GM12865 (cell line): ENCODE data around the gene GOLGA7B.

Source experiments
- DNase-seq: peaks from one replicate; pipeline ENCODE4 v3.0.0; 2010; ENCODE audit warnings: low read depth
- H3K4me3 ChIP-seq: 2 replicates; pipeline ENCODE4 v1.5.1; 2011; ENCODE audit warnings: mild to moderate bottlenecking, low read depth, low read length, control low read depth
- CTCF ChIP-seq: IDR thresholded peaks from 2 replicates; pipeline ENCODE4 v1.5.1; 2011; ENCODE audit warnings: low read length, control low read depth, low read depth, inconsistent platforms; ENCODE audit not compliant: insufficient read depth; ENCODE audit errors: missing control alignments

Gene GOLGA7B

GRCh38 chr10:97883092-97883485 lies 33.4 kb downstream of the GOLGA7B start:
- no peak for DNase-seq
- no peak for TF ChIP-seq CTCF
- H3K4me3 ChIP-seq = no peak overlapping the region

DNA sequence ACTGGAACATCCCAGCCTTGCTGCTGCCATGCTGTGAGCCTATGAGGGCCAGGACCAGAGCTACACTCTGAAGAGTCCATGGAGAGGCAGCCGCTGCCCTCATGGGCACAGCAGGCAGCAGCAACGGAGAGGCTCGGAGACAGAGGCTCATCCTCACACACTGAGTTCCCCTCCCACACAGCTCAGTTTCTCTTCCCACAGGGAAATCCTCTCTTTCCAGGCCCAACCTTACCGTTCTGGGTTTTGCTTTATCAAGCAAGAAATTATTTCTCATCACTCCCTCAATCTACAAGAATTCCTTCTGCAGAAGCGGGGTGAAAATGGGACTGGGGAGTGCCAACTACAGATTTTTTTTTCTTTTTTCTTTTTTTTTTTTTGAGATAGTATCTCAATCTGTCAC lies 36.6 kb downstream of the GOLGA7B start:
- no peak for TF ChIP-seq CTCF
- no peak for DNase-seq

GRCh38 chr10:97887399-97887798 lies 37.8 kb downstream of the GOLGA7B start:
- TF ChIP-seq CTCF = no peak
- no peak overlapping the region for H3K4me3 ChIP-seq
- DNase-seq = no peak

More for the DNA sequence above, 36.6 kb downstream of the GOLGA7B start:
- no peak overlapping the region for H3K4me3 ChIP-seq

DNA sequence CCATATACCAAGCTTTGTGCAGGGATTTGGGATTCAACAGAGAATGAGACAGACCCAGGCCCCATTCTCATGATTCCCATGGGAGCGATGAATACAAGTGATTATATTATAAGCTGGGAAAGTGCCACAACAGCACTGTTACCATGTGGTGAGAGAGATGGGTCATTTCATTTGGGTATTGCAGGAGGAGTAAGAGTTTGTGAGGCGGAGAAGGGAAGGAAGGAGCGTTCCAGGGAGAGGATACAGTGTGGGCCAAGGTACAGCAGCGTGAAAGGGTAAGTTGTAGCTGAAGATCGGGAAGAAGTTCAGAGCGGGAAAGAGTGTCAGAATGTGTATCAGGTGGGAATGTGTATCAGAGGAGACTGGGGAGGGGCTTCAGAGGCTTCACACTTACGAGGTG lies 38.5 kb downstream of the GOLGA7B start:
- DNase-seq = no peak
- H3K4me3 ChIP-seq = no peak overlapping the region
- TF ChIP-seq CTCF = no peak

GRCh38 chr10:97888641-97889262 lies 39.1 kb downstream of the GOLGA7B start:
- DNase-seq = no peak
- no peak overlapping the region for H3K4me3 ChIP-seq
- TF ChIP-seq CTCF = no peak

DNA sequence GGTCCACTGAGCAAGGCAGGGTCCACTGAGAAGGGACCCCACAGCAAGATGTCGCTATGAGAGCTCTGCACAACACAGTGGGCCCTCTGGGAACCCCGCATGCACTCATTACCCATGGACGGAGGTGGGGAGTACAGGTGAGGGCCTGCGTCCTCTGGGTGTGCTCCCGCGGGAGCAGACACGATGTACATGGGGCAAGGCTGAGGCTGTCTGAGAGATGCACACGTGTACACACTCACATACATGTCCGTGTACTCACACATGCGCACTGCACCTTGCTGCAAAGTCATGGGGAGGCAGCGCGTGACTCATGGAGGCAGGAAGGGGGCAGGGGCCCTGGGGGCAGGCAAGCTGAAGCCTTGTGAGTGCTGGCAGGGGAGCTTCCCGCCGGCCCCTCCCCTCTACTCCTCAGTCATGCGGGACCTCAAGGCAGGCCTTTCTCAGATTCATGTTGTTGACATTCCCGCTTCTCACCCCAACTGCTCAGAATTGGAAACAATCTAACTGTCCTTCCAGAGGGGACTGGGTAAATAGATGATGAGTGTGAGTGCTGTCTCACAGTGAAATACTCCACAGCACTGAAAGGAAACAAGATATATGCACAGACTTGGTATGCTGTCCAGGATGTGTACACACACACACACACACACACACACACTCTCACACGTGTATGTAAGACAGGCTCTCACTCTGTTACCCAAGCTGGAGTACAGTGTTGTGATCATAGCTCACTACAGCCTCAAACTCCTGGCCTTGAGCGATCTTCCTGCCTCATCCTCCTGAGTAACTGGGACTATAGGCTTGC lies 40.0 kb downstream of the GOLGA7B start:
- no peak for DNase-seq
- no peak for TF ChIP-seq CTCF

More for the DNA sequence above, 40.0 kb downstream of the GOLGA7B start:
- no peak overlapping the region for H3K4me3 ChIP-seq
